Stimulated activated CD4-positive, alpha-beta T cell treated with anti-CD3 and anti-CD28 coated beads, Interleukin-12 subunit alpha, Interleukin-12 subunit beta, amount 100 ng/mL, for 24 hours (primary cell): ENCODE data around the gene IGFBPL1.

Source experiments
- DNase-seq, 2 experiments: peaks; one replicate each; pipeline ENCODE4 v3.0.0-alpha.2; 2020; ENCODE audit warnings: low read depth in 2 of 2

IGFBPL1 gene

DNA sequence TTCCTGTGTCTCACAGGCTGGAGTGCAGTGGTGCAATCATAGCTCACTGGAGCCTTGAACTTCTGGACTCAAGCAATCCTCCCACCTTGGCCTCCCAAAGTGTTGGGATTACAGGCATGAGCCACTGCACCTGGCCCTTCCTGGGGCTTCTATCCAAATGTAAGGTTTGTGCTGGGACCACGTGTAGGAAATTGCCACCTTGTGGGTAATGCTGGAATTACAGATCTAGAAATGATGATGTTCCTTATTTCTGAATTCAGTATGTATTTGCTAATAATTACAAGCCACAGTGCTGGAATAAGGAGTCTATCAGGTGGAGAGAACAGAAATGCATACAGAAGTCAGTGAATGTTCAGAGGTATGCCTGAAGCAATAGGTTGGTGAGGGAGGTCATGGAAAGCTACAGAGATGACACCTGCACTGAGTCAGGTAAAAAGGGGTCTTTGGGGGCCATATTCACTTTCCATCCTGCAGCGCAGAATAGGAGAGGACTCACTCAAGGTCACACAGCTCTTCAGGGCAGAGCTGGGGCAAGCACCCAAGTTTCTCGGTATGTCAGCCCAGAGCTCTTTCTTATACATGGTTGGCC, 8.8 kb upstream of the IGFBPL1 start:
- no peak for DNase-seq

DNA sequence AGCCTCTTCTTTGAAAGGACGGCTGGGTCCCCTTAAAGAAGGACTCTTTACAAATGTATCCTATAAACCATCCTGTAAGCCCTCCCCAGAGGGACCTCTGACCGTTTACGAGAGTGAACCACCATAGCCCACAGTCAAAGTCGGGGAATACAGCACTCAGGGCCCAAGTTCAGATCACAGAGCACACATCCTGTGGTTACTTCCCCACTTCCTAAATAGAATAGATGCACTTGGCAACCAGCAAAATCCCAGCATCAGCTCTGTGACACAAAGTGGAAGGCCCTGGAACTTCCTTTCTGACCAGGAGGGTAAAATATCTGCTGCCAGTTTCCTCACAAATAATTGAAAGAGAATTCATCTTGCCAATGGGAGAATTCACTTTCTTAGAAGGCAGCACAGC, 6.9 kb upstream of the IGFBPL1 start:
- no peak for DNase-seq

DNA sequence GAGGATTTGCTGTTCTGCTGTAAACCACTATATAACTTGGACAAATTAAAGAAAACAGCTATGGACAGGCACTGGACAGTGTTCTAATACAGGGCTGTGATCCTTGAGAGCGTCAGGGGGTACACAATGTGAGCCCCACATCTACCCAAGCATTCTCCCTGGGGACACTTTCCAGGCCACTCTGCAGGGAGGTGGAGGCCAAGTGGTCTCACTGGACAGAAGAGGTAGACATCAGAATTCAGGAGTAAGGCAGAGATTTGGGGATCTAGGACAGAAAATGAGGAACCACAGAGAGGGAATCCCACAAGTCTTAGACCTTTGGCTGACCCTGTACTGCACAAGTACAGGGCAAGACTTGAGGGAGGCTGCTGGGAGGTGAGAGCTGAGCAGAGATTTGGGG, 3.8 kb upstream of the IGFBPL1 start:
- no peak for DNase-seq

DNA sequence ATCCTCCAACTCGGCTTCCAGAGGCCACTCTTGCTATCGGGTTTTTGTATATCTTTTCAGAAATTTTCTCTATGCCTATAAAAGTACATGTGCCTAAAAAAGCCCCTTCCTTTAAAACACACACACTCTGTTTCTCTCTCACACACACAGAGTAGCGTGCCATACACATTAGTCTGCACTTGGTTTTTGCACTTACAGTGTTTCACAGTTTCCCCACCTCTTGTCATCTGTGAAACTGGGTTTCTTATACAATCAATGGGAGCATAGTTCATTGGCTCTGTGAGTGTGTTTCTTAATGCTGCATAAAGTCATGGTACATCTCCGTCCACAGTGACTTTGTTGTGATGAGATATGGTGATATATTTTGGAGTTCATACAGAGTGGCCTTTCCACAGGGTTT, 664 bp upstream of the IGFBPL1 start:
- no peak for DNase-seq

DNA sequence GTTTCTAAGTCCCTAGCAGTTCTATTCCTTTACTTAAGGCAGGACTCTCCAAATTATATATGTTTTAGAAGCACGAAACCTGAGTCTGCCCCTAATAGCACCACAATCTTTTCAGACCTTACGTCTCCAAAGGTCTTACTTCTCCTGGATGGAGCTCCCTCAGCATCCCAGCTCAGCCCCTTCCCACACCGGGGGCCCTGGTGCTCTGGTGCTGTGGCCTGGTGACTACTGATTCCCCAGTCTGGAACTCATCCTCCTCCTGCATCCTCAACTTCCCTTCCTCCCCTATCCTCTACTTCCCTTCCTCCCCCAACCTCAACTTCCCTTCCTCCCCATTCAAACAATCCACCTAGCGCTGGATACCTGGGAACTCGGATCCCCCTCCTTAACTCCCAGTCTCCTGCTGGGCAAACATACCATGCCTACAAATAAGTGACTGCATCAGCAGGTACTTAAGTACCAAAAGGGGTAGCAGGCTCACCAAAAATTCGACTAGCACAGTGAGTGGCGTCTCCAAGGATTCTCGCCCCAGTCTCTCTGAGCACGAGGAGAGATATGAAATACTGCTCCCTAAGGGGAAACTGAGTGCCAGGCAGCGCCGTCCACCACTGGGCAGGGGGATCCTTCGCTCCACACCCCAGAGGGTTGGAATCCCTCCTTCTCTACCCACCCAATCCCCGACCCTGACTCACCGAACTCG, 831 bp downstream of the IGFBPL1 start:
- DNase-seq, result no peak

DNA sequence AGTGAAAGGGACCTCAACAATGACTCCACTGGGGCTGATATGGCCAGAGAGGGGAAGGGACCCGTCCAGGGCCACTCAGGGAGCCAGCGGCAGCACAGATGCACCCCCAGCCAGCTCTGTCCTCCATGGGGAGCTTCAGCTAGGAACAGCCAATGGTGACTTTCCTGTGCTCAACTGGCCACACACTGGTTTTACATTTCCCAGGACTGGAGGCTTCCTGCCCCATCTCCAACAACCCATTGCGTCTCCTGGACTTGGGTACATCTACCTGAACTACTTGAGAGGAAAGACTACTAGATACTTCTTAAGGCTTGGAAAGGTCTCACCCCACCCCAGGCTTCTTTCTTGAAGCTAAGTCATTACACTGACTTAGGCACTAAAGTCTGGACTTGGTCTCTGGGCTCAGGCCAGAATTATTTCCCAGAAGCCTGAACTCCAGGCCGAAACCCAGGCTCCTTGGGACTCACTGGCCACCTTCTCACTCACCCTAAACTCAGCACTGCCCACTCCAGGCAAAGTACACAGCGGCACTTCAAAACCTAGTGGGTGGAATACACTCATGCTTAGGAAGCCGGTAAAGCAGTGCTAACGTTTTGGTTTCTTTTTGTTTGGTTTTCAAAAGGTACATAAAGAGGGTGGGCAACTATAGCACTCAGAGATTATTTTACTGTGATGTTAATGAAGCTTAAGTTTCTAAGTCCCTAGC, 1.5 kb downstream of the IGFBPL1 start:
- DNase-seq, result no peak

DNA sequence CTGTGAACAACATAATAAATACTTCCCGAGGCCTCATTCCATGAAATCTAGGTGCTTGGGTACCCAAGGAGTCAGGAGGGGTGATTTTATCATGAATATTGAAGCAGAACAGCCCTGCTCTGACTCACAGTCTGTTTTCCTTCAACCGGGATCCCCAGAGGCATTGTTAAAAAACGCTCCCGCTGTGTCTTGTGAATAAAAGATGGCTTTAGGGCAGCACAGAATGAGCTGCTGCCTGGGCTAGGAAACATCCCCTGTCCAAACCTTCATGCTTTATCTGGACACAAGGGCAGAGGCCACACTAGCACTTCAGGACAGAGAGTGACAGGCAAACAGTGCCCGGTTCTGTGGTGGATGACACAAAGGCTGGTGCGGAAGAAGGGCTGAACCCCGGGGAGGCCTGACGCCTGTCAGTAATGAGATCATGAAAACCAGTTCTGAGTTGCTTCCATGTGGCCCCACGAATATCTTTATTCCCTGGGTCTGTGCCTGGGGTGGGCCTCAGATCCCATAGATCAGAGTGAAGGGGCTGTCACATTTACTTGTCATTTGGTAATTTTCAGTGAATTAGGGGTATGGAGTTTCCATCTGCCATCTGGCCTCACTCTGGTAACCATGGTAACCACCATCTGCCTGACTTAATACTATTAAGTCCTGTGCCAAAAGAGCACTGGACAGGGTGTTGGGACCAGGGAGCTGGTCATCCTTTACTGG, 2.6 kb downstream of the IGFBPL1 start:
- no peak for DNase-seq

DNA sequence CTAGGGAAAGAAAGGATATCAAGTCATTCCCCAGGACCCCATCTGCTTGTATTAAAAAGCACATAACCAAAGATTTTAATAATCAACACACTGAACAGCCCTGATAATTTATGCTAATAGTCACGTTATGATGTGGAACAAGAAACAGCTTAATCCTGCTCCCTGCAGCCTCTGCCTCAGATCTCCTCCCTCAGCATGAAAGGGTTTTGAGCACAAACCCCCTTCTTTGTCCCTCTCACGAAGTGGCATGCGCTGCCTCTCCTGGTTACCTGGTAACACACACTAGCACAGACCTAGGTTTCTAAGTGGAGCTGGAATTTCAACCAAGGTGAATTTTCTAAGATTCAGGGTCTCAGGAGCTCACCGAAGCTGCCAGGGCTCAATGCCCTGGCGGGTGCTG, 5.1 kb downstream of the IGFBPL1 start:
- DNase-seq, result no peak

DNA sequence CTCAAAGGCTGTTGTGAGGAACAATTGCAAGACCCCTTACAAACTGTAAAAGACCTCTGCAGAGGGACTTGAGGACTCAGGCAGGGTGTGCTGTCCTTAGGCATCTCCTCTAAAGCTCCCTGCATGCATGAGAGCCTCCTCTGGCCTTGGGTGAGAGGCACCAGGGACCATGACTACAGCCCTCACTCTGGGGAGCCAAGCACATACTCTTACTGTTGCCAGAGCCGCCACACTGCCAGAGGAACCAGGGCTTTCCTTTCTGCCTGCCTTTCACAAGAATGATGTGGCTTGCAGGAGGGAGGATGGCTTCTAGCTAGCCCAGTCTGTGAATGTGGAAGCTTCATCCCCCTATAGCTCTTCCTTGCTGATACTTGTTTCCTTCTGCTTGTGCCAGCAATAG, 5.9 kb downstream of the IGFBPL1 start:
- no peak for DNase-seq

DNA sequence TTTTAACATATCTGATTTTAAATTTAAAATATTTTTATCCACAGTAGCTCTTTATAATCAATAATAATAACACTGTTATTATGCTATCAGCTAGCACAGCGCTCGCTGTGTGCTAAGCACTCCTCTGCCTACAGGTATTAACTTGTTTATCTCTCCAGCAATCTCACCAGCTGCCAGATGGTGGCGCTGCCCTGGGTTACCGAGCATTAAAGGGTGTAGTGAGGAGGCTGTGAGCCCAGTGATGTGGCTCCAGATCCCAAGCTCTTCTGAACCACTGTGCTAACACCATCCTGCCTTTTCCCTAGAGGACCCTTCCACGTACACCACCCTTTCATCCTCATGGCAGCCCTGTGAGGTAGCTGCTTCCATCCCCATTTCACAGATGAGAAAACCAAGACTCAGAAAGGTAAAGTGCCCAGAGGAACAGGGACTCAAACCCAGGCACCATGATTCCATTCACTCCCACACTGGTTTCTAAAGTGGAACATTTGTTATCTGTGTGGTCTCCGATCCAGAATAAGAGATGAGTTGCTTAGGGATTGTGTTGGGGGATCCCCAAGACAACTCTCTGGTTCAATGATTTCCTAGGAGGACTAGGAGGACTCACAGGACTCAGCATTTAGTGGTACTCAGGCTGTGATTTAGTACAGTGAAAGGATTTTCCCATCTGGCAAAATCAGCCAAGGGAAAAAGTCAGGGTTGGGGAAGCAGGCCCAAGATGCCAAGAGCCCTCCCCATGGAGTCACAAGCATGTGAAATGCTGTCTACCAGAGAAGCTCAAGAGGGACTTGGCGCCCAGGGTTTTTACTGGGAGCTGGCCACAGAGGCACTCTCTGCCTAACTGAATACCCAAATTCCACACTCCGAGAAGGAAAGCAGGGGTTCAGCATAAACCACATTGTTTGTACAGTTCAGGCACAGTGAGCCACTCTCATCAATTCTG, 7.0 kb downstream of the IGFBPL1 start:
- DNase-seq, result peak in 1 of 2 experiments; percentile 35

DNA sequence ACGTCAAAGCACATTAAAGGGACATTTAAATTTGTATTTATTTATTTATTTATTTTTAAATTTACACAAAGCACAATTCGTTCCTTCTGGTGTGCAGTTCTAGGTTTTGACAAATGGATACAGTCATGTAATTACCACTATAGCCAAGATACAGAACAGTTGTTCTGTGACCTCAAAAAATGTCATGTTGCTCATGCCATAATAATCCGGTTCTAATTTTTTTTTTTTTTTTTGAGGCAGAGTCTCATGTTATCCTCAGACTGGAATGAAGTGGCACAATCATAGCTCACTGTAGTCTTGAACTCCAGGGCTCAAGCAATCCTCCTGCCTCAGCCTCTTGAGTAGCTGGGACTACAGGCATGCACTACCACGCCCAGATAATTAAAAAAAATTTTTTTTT, 7.8 kb downstream of the IGFBPL1 start:
- no peak for DNase-seq

DNA sequence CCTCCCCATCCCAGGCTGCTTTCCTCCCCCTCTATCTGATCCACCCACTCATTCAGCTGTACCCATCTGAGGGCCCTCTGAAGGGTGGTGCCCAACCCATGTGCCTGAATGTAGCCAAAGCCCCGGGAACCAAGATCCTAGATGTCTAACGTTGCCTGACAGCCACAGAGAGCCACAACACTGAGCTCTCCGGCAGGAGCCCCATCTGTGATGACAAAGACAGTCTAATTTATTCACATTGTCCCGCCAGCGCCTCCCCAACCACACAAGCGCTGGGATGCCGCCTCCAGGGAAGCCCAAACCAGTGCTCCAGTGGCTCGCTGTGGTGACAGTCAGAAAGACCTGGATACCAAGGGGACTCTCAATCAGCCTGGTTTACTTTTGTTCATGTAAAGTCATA, 8.4 kb downstream of the IGFBPL1 start:
- DNase-seq, result no peak

DNA sequence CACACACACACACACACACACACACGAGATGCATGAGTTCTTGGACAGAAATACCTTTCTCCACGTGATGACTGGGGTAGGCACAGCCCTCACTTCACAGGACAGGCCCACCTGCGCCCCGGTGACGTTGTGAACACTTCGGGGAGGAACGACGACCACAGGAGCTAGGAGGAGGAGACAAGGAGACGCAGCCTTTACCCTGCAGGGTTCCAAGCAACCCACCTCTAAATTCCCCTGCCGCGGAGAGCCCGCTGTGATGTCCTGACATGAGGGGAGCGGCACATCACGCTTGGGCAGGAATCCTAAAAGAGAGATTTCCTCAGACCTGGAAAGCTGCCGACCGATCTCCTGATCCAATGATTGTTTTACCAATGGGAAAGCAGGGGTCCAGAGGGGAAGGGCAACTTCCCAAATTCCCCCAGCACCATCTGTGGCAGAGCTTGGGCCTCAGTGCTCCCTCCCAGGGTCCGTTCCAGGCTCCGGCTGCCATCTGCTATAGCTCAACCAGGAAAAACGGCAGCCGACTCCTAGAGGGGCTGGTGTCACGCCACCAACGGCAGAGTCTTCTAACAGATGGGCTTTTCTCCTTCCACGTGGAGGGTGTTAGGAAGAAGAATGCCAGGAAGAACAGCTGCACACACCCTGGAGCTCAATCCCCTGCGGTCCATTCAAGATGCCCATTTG, 10.1 kb downstream of the IGFBPL1 start:
- DNase-seq, result no peak

DNA sequence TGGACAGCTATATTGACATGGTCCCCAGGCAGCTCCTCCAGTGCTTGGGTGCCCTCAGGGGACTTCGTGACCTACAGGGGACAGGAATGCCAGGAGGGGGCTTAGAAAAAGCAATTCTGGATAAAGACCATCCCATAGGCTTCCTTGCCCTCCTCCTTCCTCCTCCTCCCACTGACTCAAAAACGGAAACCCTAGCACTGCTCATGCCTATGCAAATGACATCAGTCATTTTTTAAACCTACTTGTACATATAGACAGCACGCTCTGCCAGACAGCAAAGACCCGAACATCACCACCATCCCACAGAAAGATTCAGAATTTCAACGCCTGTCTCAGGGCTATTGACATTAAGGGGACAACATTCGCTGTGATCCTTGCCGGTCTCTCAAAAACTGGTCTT, 11.0 kb downstream of the IGFBPL1 start:
- no peak for DNase-seq

DNA sequence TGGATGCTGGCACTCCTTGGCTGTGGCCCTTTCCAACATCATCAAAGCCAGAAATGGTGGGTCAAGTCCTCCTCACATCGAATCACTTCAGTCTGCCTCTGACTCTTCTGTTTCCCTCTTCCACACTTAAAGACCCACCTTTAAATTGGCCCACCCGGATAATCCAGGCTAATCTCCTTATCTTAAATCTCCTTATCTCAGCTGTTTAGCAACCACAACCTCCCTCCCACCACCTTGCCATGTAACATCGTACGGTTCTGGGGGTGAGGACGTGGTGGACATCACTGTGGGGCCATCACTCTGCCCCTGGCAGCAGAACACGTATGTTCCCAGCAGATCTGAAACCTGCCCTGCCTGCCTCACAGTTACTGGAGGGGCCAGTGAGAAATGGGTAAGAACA, 11.5 kb downstream of the IGFBPL1 start:
- DNase-seq, result no peak

DNA sequence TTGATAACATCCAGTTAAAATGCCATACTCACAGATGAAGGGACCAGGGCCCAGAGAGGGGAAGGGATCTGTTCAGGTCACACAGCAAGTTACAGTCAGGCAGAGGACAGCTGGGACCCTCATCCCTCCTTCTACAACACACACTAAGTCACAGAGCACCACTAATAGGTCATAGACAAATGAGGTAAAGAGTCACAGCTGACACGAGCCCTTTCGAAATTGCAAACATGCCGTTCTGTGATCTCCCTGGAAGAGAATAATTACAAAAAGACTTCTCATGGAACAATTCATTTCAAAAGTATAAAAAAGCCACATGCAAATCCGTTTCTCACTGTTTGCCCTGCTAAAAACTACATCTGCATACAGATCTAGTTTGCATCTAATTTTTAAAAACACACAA, 15.5 kb downstream of the IGFBPL1 start:
- no peak for DNase-seq

DNA sequence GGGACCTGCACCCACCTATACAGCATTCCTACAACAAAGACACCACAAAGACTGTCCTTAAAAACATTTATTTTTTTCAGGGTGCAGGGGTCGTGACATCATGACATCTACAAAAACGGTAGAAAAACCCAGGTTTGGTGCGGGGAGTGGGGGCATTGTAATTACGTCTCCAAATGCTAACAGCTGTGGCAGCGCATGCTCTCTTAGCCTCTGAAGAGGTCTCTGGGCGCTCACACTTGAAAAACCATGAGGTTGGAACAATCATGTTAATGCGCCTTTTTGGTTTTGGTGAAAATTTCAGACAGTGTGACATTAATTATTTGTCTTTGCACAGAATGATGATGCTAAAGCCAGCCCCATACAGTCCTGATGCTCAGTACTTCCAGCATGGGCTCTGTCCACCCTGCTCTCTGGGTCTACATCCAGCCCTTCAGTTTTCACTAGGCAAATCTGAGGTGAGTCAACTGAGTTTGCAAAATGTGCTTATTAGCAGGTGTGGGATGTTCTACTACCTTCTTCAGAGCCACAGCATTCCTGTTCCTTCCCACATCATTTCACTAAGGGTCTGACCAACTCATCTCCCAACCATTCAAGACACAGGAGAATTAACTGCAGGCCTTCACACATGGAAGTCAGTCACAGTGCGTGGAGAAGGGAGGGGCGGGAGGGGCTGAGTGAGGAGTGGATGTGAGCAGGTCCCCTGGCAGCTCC, 17.6 kb downstream of the IGFBPL1 start:
- DNase-seq, result no peak

DNA sequence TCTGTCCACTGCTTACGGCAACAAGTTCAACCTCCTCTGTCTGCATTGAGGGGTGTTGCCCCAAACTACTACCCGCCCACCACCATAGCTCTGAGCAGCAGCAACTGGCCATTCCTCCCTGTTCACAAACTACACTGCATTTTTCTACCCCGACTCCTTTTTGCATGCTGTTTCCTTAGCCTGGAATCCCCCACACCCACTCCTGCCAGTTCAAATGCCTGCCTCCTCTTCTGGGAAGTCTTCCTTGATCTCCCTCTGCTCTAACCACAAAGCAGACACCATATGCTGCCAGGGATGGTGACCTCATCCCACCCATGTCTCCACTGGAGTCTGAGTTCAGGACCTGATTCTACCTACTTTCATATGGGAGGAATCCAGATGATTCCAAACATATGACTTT, 18.5 kb downstream of the IGFBPL1 start:
- no peak for DNase-seq

DNA sequence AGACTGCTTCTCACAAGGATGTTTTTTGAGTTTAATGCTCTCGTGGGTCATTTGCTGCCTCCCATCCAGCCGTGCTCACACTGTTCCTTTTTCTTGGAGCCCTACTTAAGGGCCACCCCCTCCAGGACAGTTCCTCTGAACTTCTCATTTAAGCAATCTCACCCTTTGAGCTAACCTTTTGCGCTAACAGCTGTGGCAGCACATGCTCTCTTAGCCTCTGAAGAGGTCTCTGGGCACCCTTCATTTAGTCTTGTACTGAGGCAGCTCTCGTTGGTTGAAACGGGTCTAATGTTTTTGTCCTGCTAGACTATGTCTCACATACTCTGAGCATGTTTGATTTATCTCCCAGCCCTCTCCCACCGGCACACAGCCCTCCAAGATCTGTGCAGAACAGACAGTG, 19.9 kb downstream of the IGFBPL1 start:
- DNase-seq, result no peak

DNA sequence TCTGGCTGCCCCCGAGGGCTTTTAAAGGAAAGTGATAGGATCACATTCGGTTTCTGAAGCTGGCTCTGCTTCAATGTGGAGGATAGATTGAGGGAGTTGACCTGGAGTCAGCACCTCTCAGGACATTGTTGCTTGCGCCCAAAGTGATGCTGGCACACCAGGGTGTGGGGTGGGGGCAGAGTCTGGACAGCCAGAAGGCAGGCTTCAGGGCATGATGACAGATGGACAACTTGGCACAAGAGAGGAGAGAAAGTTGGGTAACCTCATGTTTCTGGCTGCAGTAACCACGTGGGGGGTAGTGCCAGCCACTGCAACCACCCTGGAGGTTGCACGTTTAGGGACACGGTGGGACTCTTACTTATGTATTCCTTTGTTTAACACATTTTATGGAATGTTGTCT, 22.3 kb downstream of the IGFBPL1 start:
- no peak for DNase-seq
